Activated CD8-positive, alpha-beta memory T cell treated with anti-CD3 and anti-CD28 coated beads for 36 hours (primary cell): ENCODE data around the gene RPP40. TPM values are rescaled to one million over a fixed set of nuclear protein-coding genes. Genes with fewer than 3 reads are reported as not detected.

Source experiments
- CTCF ChIA-PET: fragments of 350-600 bp; sonication (Branson Sonifier 250); formaldehyde crosslinking; loops from one replicate; lab custom pipeline; 2021; ENCODE audit warnings: antibody characterized with exemption; lab: Charles Lee
- POLR2A ChIA-PET: fragments of 350-600 bp; sonication (Branson Sonifier 250); formaldehyde crosslinking; loops from one replicate; lab custom pipeline; 2021; ENCODE audit warnings: antibody characterized with exemption; lab: Charles Lee
- total RNA-seq, 2 experiments: library from RNA; stranded (reverse); gene quantifications; one replicate each; pipeline ENCODE4 v1.2.3, GENCODE V29; 2021

The RPP40 gene
- total RNA-seq, 2 experiments from 2014 or later = 16.6 to 17.1 TPM

- POLR2A ChIA-PET = interaction anchor here (0.6 kb wide), 1 partner anchor 1319 kb away, joined by 4 read pairs; no protein-coding TSS in a partner anchor
- CTCF ChIA-PET = no interaction called here
These were observed 53.8 kb downstream of the RPP40 start for GRCh38 chr6:4950076-4950475.

GRCh38 chr6:4948781-4949450, 54.9 kb downstream of the RPP40 start:
- CTCF ChIA-PET = no interaction called here
- POLR2A ChIA-PET = no interaction called here

GRCh38 chr6:4947716-4948115, 56.1 kb downstream of the RPP40 start:
- POLR2A ChIA-PET = no interaction called here
- CTCF ChIA-PET = no interaction called here

GRCh38 chr6:4946521-4946920, 57.3 kb downstream of the RPP40 start:
- POLR2A ChIA-PET = no interaction called here
- CTCF ChIA-PET = no interaction called here

Other genes starting within 250 kb of the RPP40 start
- 10 to 100 TPM; 34.3 to 35.6 TPM for gene CDYL, start 227.6 kb downstream of the RPP40 start, total RNA-seq
- under 1 TPM in 1 of 2 experiments, not detected in 1; 0.04 TPM for gene PPP1R3G, start 81.3 kb upstream of the RPP40 start, total RNA-seq